NCI-H2029 treated with DMSO at 0.1 percent for 48 hours (cell line): Measurements from ENCODE around the gene PCDHB3.
"Not testable (repeated sequence)": the region's sequence is repeated elsewhere in the genome, so short reads cannot be mapped to it uniquely, and the experiment has no call there.

Experiments used
- DNase-seq: peaks from one replicate; lab custom pipeline; 2025; lab: John Stamatoyannopoulos, UW

PCDHB3 gene

DNA sequence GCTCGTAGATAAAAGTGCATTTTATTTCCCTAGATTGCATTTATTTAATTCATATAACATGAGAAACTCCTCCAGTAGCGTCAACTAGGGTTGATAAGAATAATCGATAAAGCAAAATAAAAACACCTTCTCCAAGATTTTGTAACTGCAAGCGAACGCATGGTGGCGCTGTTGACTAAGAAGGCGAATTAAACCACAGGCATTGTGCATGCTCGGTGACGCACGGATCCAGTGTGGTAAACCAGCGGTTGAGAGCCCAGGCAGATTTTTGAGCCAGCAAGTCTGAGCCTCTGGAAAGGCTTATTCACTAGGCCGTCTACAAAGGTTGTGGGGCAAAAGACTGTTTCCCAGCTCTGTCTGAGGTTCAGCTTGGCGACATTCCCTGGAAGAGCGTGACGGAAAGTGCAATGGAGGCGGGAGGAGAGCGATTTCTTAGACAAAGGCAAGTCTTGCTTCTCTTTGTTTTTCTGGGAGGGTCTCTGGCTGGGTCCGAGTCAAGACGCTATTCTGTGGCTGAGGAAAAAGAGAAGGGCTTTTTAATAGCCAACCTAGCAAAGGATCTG is at the start of gene PCDHB3:
TSS of gene PCDHB3 (plus strand) at position 231 of the 563 bp plus-strand sequence. CDS start at position 408, 177 bp downstream.
- DNase-seq: peak; percentile 24

- peak; percentile 2 for DNase-seq
These were observed 49.4 kb upstream of the PCDHB3 start, which contains the start of gene PCDHB1 for GRCh38 chr5:141050622-141051520. Gene PCDHB1 (plus strand): TSS chr5:141051374. CDS start chr5:141051471, 97 bp downstream.

- DNase-seq: peak; percentile 5
These were observed 48.8 kb upstream of the PCDHB3 start for GRCh38 chr5:141051521-141051866.

DNA sequence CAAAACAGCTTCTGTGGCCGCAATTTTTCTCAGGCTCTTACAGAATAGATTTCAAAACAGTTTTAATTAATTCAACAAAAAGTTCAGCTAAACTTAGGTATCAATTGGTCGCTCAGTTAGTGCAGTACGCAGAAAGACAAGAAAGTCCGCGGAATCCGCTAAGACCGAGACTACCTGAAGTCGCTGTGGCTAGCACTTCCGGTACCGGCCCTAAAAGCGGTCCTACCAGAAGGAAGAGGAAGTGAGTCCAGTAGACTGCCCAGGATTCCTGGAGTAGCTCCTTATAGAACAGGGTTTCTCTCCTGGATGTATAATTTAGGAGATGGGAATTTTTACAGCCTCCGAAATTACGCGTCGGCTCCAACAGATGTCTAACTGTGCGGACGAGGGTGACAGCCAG is 22.4 kb upstream of the PCDHB3 start:
- no peak for DNase-seq

DNA sequence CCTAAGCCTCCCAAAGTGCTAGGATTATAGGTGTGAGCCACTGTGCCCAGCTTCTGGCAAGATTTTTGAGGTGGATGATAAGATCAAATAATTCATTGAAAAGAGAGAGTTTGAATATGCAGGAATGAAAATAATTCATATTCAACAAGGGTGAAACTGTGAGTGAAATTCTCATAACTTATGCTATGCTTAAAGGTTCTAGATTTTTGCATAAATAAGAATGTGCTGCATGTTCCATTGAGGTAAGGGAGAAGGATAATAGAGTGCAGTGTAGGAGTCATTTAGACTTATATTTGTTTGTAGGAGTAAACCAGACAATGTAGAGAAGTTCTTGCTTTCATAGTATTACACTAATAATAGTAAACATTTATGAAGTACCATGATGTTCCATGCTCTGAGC is 18.0 kb upstream of the PCDHB3 start:
- DNase-seq: no peak

DNA sequence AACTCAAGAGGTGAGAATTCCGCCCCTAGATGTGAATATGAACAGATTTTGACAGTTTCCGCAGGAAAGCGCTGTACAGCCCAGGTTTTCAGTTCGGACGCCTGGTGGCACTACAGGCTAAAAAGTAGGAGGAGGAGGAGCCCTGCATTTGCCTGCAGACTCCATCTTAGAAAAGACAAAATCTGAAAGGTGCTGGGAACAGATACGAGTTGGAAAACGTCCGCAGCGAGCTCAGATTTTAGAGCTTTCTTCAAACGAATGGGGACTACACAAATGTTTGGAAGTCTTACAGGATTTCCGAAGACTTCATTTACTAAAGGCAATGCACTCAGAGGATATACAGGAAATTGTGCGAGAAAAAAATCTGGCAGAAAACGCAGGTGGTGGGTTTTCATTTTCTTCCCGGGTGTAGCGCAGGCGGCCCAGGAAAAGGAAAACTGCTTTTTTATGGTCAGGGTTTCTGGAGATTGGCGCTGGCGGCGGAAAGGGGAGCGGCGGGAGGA is 15.7 kb upstream of the PCDHB3 start:
- peak; percentile 17 for DNase-seq

DNA sequence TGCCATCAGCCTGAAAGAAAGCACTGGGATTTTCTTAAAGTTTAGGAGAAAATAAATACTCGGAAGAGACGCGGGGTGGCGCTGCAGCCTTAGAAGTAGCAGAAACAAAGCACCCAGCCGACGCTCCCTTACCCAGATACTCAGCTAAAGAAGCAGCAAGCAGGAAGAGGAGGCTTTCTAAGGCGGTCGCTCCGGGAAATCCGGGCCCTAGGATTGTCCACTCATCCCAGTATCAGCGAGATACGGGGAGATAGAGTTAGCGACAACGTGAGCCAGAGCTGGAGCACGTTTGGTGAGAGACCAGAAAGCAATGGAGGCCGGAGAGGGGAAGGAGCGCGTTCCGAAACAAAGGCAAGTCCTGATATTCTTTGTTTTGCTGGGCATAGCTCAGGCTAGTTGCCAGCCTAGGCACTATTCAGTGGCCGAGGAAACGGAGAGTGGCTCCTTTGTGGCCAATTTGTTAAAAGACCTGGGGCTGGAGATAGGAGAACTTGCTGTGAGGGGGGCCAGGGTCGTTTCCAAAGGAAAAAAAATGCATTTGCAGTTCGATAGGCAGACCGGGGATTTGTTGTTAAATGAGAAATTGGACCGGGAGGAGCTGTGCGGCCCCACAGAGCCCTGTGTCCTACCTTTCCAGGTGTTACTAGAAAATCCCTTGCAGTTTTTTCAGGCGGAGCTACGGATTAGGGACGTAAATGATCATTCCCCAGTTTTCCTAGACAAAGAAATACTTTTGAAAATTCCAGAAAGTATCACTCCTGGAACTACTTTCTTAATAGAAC is 5.6 kb upstream of the PCDHB3 start, which contains the start of gene PCDHB2:
TSS of gene PCDHB2 (plus strand) at position 135 of the 782 bp plus-strand sequence. CDS start at position 311, 176 bp downstream.
- DNase-seq: peak; percentile 65

DNA sequence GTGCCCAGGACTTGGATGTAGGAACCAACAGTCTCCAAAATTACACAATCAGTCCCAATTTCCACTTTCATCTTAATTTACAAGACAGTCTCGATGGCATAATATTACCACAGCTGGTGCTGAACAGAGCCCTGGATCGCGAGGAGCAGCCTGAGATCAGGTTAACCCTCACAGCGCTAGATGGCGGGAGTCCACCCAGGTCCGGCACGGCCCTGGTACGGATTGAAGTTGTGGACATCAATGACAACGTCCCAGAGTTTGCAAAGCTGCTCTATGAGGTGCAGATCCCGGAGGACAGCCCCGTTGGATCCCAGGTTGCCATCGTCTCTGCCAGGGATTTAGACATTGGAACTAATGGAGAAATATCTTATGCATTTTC is 5.0 kb upstream of the PCDHB3 start:
- no peak for DNase-seq

DNA sequence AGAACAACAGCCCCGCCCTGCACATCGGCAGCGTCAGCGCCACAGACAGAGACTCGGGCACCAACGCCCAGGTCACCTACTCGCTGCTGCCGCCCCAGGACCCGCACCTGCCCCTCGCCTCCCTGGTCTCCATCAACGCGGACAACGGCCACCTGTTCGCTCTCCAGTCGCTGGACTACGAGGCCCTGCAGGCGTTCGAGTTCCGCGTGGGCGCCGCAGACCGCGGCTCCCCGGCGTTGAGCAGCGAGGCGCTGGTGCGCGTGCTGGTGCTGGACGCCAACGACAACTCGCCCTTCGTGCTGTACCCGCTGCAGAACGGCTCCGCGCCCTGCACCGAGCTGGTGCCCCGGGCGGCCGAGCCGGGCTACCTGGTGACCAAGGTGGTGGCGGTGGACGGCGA is 4.1 kb upstream of the PCDHB3 start:
- DNase-seq: not testable (repeated sequence)

GRCh38 chr5:141096586-141096985 is 3.7 kb upstream of the PCDHB3 start:
- not testable (repeated sequence) for DNase-seq

- DNase-seq: no peak
These were observed 786 bp downstream of the PCDHB3 start for GRCh38 chr5:141101059-141101458.

DNA sequence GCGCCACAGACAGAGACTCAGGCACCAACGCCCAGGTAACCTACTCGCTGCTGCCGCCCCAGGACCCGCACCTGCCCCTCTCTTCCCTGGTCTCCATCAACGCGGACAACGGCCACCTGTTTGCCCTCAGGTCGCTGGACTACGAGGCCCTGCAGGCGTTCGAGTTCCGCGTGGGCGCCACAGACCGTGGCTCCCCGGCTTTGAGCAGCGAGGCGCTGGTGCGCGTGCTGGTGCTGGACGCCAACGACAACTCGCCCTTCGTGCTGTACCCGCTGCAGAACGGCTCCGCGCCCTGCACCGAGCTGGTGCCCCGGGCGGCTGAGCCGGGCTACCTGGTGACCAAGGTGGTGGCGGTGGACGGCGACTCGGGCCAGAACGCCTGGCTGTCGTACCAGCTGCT is 1.8 kb downstream of the PCDHB3 start:
- DNase-seq: not testable (repeated sequence)

- not testable (repeated sequence) for DNase-seq
These were observed 2.2 kb downstream of the PCDHB3 start for GRCh38 chr5:141102471-141102870.

DNA sequence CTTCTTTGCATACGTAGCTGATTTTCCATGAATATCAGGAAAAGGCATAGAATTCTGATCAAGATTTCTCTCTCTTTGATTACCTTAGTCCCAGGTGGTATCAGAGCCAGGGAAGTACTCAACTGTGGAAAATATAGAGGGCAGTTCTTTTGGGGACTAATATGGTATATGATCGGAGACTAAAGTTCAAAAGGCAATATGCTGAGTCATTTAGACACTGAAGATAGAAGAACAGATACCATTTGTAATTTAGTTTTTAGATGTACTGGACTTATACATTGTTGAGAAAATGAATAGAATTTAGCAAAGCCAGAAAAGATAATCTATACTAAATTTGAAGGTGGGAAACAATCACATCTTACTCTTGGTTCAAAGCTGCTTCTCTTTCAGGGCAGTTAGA is 5.1 kb downstream of the PCDHB3 start:
- no peak for DNase-seq

GRCh38 chr5:141119250-141119649 is 19.0 kb downstream of the PCDHB3 start:
- DNase-seq: no peak

GRCh38 chr5:141121563-141121962 is 21.3 kb downstream of the PCDHB3 start, which contains the start of gene PCDHB4:
Gene PCDHB4 (plus strand): TSS chr5:141121818. CDS start chr5:141121999, 181 bp downstream.
- peak; percentile 37 for DNase-seq

GRCh38 chr5:141121985-141122384 is 21.7 kb downstream of the PCDHB3 start:
- DNase-seq: peak; percentile 34

DNA sequence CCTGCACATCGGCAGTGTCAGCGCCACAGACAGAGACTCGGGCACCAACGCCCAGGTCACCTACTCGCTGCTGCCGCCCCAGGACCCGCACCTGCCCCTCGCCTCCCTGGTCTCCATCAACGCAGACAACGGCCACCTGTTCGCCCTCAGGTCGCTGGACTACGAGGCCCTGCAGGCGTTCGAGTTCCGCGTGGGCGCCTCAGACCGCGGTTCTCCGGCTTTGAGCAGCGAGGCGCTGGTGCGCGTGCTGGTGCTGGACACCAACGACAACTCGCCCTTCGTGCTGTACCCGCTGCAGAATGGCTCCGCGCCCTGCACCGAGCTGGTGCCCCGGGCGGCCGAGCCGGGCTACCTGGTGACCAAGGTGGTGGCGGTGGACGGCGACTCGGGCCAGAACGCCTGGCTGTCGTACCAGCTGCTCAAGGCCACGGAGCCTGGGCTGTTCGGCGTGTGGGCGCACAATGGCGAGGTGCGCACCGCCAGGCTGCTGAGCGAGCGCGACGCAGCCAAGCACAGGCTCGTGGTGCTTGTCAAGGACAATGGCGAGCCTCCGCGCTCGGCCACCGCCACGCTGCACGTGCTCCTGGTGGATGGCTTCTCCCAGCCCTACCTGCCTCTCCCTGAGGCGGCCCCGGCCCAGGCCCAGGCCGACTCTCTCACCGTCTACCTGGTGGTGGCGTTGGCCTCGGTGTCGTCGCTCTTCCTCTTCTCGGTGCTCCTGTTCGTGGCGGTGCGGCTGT is 23.3 kb downstream of the PCDHB3 start:
- not testable (repeated sequence) for DNase-seq

DNA sequence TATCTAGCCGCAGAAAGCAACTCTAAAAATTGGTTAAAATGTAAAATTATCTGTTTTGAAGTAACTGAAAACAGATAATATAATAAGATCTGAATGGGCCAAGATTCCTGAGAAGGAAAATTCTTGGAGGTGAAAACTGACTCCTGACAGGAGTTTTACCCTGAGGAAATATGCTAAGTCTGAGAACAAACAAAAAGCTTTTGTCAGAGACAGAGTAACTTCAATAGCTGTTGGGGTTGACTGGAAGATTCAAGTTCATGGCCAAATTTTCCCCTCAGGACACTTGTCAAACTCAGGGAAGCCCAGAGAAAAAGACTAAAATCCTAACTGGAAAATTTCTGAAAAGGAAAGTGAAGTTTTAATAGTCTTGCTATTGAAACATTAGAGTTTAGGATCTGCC is 27.0 kb downstream of the PCDHB3 start:
- DNase-seq: no peak

GRCh38 chr5:141135030-141135717 is 34.9 kb downstream of the PCDHB3 start, which contains the start of gene PCDHB5:
Gene PCDHB5 (plus strand): TSS chr5:141135206. CDS start chr5:141135435, 229 bp downstream.
- DNase-seq: no peak
